Measurements from ENCODE around the gene FLT3.
"Not testable (repeated sequence)": the region's sequence is repeated elsewhere in the genome, so short reads cannot be mapped to it uniquely, and the experiment has no call there.

The FLT3 gene

DNA sequence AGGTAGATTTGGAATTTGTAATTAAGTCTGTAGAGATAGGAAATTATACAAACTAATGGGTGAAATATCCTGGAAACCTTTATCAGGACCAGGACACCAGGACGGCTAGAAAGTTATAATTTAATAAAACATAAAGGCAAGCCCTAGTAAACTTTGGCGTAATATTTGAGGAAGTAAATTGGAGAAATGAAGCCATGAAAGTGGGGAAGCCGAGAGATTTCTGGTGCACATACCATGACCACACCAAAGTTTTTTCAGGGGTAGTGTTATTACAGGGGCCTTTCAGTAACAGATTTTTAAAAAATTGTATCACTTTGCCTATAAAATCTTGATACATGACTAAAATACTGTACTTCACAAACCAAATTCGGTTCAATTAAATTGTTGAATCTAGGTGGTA is 57.2 kb downstream of the FLT3 start:
- no peak for DNase-seq

- no peak for DNase-seq
These were observed 58.9 kb downstream of the FLT3 start for GRCh38 chr13:28041501-28041900.

DNA sequence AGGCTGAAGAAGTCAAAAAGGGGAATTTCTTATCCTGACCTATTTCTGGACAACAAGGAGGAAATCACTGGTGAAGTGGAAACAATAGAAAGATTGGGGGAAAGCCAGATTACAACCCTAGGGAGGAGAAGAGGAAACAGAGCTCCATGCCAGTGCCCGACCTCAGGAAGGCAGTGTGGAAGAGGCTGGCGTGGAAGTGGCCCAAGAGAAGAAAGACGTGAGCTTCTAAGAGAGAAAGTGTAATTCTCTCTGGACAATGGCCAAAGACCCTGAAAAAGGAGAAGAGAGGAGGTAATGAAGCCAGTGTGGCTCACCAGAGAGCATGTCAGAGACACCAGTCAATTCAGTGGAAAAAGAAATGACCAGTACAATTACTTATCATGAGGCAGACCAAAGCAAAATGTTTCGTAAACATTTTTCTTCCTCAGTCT is 59.3 kb downstream of the FLT3 start:
- no peak for DNase-seq

- DNase-seq = no peak
These were observed 63.0 kb downstream of the FLT3 start for GRCh38 chr13:28037399-28037798.

DNA sequence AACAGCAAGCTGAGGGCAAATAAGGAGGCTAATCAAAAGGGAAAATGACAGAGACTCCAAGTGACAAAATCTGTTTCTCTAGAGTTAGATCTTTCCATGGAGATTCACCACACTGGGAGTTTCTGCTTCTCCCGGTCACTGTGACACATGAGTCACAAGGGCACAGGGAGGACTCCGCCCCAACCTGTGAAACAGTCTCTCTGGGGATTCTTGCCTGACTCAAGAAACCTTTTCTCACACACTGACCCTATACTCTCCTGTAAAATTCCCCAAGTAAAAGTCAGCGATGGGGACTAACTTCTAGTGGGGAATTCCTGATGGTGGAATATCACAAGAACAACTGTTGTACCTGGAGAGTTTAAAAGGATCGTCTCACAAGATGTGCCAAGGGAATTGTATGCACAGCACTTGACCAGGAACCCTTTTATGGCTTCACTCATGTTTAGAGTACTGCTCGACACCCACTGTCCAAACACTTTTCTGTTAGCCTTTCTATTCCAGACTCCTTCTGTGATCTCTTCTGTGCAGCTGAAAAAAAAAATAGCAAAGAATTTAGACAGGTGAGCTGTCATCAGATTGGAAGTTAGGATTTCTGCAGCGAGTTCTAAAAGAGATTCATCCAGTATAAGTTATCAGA is 65.1 kb downstream of the FLT3 start:
- DNase-seq = no peak

DNA sequence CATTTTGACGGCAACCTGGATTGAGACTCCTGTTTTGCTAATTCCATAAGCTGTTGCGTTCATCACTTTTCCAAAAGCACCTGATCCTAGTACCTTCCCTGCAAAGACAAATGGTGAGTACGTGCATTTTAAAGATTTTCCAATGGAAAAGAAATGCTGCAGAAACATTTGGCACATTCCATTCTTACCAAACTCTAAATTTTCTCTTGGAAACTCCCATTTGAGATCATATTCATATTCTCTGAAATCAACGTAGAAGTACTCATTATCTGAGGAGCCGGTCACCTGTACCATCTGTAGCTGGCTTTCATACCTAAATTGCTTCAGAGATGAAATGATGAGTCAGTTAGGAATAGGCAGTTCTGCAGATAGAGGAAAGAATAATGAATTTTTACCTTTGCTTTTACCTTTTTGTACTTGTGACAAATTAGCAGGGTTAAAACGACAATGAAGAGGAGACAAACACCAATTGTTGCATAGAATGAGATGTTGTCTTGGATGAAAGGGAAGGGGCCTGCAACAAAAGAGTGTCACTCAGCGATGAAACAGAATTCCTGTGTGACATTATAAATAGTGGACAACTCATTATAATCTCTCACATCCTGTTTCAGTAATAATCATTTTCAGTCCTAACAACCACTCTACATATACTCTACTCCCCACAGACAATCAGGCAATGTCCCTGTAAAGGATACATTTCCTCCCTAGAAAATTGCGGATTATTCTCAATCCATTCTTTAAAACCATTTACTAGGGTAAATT is 66.3 kb downstream of the FLT3 start:
- DNase-seq = no peak

GRCh38 chr13:28032438-28032837 is 67.9 kb downstream of the FLT3 start:
- DNase-seq = not testable (repeated sequence)

DNA sequence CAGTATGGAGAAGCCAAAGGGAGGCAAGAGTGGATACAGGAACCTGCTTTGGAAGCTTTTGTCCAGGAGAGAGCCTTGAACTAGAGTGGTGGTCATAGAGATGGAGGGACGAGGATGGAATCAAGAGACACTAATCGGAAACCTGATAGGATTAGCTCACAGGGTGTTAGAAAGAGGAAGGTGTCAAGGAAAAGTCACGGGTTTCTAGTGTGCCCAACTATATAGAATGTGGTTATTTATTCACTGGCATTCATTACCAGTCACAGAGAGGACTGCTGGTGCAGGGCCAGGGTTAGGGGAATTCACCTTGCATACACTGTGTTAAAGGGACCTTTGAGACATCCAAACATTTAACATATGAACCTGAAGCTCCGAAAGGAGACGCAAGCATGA is 68.5 kb downstream of the FLT3 start:
- DNase-seq = no peak

DNA sequence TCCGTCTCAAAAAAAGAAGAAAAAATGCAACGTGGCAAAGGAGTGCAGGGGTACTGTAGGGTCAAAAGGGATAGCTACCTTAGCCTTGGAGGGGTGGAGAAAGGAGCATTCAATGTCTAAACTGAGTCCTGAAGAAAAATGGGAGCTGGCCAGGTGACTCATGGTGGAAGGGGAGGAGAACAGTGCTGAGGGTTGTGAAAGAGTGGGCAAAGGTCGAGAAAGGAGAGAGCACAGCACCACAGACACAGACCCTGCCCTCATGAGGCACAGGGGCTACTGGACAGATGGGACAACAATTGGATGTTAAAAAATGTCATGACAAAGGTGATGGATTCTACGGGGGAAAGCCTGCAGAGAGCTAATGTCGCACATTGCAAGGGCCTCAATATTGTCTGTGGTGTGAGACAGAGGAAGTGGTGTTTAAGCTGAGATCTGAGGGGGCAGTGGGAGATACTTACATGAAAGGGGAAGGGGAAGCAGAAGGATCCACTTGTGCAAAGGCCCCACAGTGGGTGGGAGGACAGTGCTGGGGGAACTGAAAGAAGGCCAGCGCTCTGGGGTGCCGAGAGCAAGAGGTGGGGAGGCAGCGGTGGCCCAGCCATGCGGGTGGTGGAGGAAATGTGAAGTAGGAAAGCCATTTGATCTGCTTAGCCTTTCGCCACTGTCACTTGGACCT is 69.0 kb downstream of the FLT3 start:
- DNase-seq = no peak

- DNase-seq = no peak
These were observed 72.6 kb downstream of the FLT3 start for GRCh38 chr13:28027607-28028364.

DNA sequence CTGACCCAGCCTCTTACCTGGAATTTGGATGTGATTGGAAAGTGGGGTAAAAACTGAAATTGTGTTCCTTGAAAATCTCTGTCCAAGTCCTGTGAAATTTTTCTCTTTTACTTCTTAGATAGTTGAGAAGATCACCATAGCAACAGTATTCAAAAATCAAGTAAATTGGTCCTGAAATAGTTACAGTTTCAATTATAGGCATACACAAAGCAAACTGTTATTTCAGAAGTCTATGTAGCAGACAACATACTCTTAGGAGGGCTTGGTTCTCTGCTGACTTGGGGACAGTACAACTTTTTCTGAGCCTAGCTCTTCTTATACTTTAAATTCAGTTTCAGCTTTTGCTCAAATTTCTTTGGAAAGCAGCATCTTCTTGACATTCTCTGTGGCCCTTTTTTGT is 73.3 kb downstream of the FLT3 start:
- no peak for DNase-seq

GRCh38 chr13:28026508-28026907 is 73.9 kb downstream of the FLT3 start:
- DNase-seq = no peak

- DNase-seq = no peak
These were observed 77.4 kb downstream of the FLT3 start for GRCh38 chr13:28022848-28023518.

DNA sequence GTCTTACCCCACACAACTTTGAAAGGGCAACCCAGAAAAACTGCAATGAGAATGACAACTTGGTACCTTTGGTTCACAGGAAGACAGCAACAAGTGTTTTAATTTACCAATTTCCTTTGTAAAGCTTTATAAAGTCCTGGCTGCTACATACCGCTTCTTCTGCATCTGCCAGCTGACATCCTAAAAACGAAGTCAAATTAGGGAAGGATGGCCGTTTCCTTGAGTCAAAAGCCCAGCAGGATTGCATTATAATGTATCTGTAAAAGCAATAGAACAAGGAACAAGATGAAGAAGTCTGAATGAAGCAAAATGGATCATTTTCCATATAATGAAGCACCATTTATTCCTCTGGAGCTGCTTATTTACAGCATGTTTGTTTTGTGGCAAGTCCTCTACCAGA is 86.1 kb downstream of the FLT3 start:
- DNase-seq = no peak

- no peak for DNase-seq
These were observed 86.9 kb downstream of the FLT3 start for GRCh38 chr13:28013482-28013881.

- DNase-seq = no peak
These were observed 87.5 kb downstream of the FLT3 start for GRCh38 chr13:28012896-28013295.

DNA sequence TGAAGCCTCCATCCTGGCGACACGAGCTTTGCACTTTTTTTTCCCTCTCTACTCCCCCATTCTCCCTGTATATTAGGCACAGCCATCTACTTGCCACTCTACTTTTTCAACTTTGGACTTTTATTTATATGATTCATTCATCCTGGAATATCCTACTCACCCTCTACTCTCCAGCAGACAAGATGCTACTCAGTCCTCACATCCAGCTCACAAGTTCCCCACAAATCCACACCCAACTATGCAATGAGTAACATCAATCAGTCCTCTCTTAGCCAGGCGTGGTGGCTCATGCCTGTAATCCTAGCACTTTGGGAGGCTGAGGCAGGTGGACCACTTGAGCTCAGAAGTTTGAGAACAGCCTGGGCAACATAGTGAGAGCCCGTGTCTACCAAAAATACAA is 88.0 kb downstream of the FLT3 start:
- DNase-seq = no peak

DNA sequence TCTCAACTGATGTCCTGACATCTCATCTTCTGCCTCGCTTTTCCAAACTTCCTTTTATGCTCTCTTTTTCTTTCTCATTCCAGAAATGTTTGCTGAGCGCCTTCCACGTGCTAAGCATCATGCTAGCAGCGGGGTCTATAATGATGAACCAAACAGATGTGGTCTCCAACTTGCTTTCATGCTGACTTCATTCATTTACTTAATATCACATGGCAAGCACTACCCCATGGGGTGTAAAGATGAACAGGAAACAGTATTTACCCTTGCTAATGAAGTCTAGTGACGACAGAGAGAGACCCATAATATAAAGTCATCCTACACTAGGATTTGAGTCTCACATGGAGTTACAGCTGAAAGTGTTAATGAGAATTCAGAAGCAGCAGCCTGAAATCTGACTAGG is 90.3 kb downstream of the FLT3 start:
- DNase-seq = no peak

GRCh38 chr13:28005016-28005415 is 95.4 kb downstream of the FLT3 start:
- not testable (repeated sequence) for DNase-seq

GRCh38 chr13:28002886-28003698 is 97.3 kb downstream of the FLT3 start:
- DNase-seq = no peak

DNA sequence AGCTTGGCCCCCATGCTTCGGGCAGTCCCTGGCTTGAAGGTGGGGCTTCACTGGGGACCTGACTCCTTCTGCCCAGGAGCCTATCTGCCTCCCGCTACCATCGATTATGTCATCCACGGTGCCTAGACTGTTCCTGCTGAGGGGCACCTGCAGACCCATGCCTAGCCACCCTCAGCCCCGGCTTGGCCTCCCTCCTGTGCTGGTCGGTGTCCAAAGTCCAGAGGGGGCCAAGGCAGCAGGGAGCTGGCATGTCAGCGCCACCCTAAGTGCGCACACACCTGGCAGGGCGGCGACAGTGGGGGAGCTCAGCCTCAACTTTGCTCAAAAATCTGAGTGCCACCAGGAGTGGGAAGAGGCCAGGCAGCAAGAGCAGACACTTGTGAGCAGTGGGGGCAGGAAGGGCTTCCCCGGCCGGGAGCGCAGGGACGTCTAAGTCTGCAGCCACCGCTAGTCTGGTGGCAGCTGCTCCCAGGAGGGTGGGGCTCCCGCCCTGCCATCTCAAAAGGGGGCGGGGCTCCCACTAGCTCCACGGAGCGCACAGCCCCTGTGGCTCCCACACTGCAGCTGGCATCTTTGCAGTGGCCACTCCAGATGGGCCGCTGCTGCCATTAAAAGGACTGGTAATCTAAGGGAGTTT is 98.4 kb downstream of the FLT3 start:
- no peak for DNase-seq

Data from NCI-H446 treated with DMSO at 0.1 percent for 48 hours (cell line).